SW480 (cell line): Measurements from ENCODE around the gene MALRD1.

ENCODE experiments used
- DNase-seq: peaks from one replicate; pipeline ENCODE4 v3.0.0-alpha.2; 2016; ENCODE audit warnings: low spot score

MALRD1 gene

DNA sequence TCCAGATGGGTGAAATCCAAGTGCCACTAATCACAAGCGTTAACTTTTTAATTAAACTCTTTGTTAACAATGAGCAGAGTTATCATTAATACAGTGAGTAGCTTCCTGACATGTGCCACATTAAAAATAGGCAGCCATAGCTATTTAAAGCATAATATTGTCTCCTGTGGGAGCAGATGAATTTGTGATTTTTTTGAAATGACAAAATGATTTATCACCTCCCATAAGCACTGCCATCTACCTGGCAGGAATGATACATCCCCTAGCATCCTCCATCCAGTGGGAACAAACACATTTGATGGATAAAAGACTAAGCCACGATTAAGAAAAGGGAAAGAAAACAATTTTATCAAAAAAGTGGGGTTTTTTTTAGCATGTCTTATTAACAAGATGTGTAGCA, 605.3 kb downstream of the MALRD1 start:
- no peak for DNase-seq

DNA sequence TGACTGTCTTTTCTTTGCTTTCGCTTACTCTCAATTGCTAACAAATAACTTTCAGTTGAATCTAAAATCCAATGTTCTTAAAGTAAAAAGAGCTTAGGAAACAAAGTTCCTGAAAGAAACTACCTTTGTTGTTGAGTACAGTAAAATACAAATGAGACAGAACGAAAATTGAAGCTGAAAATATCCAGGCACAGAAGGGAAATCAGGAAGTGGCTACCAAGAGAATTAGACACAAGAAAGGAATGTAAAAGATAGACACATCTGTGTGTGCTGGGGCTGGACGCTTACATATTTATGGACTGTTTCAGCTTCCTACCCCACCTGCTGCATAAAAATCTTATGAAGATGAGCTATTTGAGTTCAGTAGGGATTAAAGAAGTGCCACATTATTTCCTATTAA, 606.0 kb downstream of the MALRD1 start:
- DNase-seq, result peak; percentile 22

GRCh38 chr10:19656420-19657042, 607.9 kb downstream of the MALRD1 start:
- no peak for DNase-seq

DNA sequence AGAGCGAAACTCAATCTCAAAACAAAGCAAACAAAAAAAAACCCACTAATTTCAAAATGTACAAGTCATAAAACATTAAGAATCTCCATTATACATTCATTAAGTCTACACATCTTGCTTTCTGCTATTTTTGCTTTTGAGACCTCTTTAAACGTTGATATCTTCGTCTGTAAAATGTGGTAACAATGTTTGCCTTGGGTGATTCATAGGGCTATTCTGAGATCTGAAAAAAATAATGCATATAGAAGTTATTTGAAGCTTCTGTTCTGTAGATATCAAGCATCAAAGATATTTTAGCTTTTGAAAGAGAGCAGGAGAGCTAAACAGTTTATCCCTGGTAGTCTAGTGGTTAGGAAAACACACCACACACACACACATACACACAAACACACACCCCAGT, 609.5 kb downstream of the MALRD1 start:
- no peak for DNase-seq

DNA sequence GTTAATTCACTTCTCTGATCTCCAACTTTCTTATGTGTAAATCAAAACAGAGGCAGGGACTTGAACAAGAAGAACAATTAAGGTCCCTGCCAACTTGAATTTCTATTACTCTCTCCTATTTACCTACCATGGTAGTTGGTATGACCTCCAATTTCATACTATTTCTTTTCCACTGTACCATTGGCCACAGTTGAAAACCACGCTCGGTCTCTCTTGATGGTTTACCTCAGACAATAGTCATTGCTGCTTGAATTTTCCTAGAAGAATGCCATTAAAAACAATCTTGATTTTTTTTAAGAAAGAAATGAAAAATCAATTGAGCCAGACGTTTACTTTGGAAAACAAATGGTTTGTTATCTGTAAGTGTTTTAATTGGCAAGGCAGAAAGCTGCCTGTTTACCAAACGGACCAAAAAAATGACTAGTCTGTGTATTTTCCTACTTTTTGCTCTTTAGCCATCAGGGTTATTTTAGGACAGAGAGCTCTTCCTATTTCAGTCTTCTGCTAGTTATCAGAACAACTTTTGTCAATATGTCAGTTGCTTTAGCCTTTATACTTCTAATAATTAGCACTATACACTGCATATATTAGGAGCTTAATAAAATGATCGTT, 610.1 kb downstream of the MALRD1 start:
- DNase-seq, result no peak

GRCh38 chr10:19659920-19660655, 611.5 kb downstream of the MALRD1 start:
- DNase-seq, result no peak

DNA sequence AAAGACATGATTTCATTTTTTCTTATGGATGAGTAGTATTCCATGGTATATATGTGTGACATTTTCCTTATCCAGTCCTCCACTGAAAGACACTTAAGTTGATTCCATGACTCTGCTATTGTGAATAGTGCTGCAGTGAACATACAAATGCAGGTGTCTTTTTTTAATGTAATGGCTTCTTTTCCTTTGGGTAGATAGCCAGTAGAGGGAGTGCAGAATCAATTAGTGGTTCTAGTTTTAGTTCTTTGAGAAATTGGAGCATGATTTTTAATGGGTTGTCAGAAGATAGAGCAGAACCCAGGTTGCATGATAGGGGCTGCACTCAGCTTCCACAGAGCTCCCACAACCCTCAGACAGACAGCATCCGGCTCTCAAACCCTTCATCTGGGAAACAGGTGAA, 614.7 kb downstream of the MALRD1 start:
- DNase-seq, result no peak

GRCh38 chr10:19668116-19668515, 619.5 kb downstream of the MALRD1 start:
- DNase-seq, result no peak

DNA sequence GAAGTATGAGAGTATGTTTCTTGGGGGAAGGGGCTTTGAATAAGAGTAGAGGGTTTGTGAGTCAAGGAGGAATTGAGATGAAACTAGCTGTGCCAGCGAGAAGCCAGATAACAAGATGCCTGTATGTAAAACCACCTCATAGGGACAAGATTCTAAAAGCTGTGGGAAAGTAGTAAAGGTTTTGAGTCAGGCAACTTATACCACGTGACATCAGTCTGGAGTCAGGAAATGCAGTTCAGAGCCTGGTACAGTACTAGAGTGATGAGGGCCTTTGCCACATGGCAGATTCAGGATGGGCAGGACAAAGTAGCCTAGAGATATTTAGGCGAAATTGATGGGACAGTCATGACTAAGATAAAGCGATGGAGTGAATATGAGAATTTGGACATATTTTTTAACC, 627.5 kb downstream of the MALRD1 start:
- DNase-seq, result no peak

- DNase-seq, result no peak
Observed at GRCh38 chr10:19683356-19683755, 634.8 kb downstream of the MALRD1 start.

GRCh38 chr10:19683960-19684359, 635.4 kb downstream of the MALRD1 start:
- no peak for DNase-seq

- no peak for DNase-seq
Observed at GRCh38 chr10:19688344-19688743, 639.7 kb downstream of the MALRD1 start.

DNA sequence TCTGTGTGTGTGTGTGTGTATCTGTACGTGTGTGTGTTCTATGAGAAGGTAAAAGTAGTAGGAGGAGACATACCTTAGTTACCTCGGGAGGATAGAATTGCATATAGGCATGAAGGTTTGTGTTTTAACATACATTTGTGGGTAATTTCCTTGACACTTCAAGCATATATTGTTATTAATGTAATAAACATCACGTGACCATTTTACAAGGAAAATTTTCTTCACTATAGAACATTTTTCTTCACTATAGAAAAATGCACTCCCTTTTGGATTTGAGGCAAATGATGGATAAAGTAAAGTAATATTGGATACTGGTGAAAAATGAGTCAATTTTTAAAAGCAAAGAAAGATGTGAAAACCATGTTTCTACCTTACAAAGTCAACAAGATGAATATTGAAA, 640.6 kb downstream of the MALRD1 start:
- DNase-seq, result no peak

GRCh38 chr10:19699299-19699698, 650.7 kb downstream of the MALRD1 start:
- no peak for DNase-seq

- DNase-seq, result no peak
Observed at GRCh38 chr10:19701427-19702052, 652.9 kb downstream of the MALRD1 start.

- peak; percentile 46 for DNase-seq
Observed at GRCh38 chr10:19702215-19702614, 653.6 kb downstream of the MALRD1 start.

GRCh38 chr10:19704544-19704943, 655.9 kb downstream of the MALRD1 start:
- DNase-seq, result no peak

GRCh38 chr10:19705250-19705649, 656.6 kb downstream of the MALRD1 start:
- no peak for DNase-seq

- DNase-seq, result no peak
Observed at GRCh38 chr10:19706904-19707303, 658.3 kb downstream of the MALRD1 start.

DNA sequence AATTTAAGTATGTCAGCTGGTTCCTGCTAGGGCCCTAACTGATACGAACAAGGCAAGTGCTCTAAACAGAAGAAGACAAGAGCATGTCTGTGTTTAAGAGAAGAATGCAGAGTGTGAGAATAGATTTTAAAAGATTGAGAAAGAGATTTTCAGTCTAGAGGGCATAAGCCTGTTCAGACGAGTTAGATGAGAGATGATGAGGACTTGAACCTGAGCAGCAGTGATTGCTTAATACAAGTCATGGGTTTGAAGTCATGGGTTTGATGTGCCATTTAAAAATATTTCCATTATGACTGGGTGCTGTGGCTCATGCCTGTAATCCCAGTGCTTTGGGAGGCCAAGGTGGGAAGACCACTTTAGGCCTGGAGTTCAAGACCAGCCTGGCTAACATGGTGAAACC, 658.8 kb downstream of the MALRD1 start:
- no peak for DNase-seq

DNA sequence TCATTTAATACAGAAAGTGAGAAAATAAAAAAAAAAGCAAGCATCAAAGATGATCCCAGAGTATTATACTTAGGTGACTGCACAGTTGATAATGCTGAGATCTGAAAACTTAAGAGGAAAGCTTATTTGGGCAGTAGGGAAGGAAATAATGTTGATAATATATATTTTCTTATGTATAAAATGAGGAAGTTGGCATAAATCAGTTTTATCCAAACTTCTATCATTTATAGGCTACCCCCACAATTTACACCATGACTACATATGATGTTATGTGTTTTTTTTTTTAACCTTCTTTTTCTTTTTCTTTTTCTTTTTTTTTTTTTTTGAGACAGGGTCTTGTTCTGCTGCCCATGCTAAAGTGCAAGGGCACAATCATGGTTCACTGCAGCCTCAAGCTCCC, 659.4 kb downstream of the MALRD1 start:
- DNase-seq, result no peak

DNA sequence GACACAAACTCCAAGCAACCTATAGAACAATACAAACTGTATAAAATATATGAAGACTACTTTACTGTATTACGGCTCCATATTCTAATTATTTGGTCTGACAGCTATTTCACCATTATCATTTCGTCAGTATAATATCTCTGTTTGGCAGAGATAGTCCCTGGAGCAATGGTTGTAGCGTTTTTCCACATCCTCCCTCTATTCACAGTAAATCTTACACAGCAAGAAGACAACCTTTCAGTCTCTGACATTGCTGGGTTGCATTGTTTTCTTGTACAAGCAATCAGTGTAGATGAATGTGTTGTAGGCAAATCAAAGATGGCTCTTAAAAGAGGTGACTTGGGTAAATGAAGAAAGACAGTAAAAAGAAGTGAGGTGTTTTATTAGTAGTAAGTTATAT, 662.0 kb downstream of the MALRD1 start:
- no peak for DNase-seq

- no peak for DNase-seq
Observed at GRCh38 chr10:19713159-19713558, 664.6 kb downstream of the MALRD1 start.
